CD4-positive, alpha-beta T cell treated with Interleukin-4 for 4 hours (primary cell): ENCODE data around the gene GRK4.
"Not testable (repeated sequence)": the region's sequence is repeated elsewhere in the genome, so short reads cannot be mapped to it uniquely, and the experiment has no call there.

Source experiments
- DNase-seq: peaks from one replicate; pipeline ENCODE4 v3.0.0-alpha.2; 2020

The GRK4 gene

GRCh38 chr4:2962614-2963174, 677 bp upstream of the GRK4 start:
- no peak for DNase-seq

DNA sequence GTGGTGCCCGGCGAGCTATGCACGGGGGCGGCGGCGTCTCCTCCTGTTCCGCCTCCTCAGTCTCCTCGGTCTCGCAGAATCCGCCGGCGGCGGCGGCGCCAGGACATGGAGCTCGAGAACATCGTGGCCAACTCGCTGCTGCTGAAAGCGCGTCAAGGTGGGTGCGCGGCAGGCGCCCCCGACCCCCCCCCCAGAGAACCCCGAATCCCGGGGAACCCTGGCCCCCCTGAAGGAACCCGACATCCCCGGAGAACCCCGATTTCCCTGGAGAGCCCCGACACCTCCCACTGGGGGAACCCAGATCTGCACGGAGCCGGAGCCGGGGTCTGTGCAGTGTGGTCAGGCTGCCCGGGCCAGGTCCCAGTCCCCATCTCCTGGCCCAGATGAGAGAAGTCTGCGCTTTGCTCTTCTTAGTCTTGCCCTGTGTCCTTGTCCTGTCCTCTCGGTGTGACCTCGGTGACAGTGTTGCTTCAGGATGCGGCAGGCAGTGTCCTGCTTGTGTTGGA, 648 bp downstream of the GRK4 start:
- no peak for DNase-seq

DNA sequence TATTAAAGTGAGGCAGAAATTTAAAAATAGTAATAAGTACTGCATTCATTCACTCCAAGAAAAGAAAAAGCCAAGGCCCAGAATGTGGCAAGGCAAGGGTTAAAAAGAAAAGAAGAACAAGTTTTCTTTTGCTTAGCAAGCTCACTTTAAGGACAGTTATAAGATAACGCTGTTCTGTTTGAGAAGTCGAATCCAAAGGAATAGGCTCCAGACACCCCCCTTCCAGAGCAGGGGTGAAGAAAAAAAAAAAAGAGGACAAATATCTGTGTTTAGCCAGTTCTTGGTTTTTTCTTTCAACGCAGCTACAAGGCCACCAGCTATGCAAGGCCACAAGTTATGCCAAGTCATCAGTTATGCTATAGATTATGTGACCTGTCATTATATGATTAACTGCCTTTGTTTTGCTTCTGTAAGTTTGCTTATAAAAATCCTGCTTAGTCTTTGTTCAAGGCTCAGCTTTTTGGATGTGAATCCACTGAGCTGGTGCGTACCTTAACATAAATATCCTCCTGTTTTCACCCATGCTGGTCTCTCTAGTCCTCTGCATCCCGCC, 1.4 kb downstream of the GRK4 start:
- no peak for DNase-seq

GRCh38 chr4:2965262-2965661, 1.9 kb downstream of the GRK4 start:
- DNase-seq = no peak

DNA sequence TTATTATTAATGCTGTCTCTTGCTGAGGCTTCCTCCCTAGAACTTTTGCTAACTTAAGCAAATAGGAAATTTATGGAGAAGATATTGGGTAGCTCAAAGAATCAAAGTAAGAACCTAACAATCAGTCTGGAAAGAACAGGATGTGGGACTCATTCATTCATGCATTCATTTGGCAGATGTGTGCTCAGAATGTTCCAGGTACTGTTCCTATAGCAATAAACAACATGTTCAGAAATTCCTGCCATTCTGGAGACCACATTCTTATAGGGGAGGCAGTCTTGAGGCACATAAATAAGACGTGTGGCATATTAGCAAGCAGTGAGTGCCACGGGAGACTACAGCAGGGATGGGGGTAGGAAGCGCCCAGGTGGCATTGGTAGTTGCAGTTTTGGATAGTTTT, 5.0 kb downstream of the GRK4 start:
- no peak for DNase-seq

DNA sequence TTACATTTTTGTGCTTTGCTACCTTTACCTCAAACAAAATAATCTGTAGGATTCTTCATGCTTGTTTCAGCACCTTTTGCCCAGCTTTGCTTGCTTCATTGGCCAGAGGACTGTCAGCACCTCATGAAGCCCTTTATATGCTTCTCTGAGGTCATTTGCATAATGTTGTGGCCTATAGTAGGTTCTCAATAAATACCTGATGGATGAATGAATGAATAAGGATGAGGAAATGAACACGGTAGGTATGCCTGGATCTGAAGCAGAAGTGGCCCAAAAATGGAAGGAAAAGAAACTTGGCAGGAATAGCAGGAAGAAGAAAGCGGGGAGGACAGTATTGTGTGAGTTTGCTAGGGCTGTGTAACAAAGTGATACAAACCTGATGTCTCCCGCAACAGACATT, 7.9 kb downstream of the GRK4 start:
- no peak for DNase-seq

DNA sequence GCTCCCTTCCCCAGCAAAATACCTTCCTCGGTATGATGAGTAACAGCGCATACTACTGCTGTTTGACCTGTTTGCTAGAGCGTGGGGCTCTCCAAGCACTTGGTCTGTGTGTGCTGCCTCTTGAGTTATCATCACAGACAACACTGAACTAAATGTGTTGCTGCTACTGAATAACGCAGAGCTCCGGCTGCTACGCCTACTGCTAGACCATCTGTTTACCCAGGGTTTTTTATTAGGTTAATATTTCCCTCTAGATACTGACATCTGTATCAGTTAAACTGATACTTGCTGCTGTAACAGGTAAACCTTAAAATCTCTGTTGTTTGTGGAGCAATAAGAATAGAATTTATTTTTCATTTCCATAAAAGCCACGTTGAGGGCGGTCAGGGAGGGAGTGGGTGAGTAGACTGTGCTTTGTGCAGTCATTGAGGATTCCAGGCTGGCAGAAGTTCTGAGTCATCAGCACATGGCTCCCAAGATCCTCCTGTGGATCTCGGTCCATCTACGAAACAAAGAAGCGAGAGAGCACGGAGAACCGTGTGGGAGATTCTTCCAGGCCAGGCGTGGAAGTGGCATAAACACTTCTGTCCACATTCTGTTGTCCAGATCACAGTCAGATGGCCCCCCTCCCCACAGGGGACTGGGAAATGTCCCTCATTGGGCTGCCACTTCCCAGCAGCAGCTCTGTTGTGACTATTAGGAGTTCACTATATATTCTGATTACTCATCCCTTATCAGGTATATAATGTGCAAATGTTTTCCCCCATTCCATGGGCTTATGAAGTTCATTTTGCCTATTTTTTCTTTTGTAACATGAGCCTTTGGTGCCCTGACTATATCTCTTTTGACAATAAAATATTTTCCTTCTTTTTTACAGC, 14.1 kb downstream of the GRK4 start:
- DNase-seq = no peak

GRCh38 chr4:2981256-2981819, 18.0 kb downstream of the GRK4 start:
- no peak for DNase-seq

- DNase-seq = no peak
Measured at GRCh38 chr4:2982012-2982411, 18.6 kb downstream of the GRK4 start.

GRCh38 chr4:2983715-2984114, 20.3 kb downstream of the GRK4 start:
- DNase-seq = not testable (repeated sequence)

GRCh38 chr4:2991243-2991642, 27.9 kb downstream of the GRK4 start:
- no peak for DNase-seq

GRCh38 chr4:2994917-2995316, 31.5 kb downstream of the GRK4 start:
- DNase-seq = no peak

DNA sequence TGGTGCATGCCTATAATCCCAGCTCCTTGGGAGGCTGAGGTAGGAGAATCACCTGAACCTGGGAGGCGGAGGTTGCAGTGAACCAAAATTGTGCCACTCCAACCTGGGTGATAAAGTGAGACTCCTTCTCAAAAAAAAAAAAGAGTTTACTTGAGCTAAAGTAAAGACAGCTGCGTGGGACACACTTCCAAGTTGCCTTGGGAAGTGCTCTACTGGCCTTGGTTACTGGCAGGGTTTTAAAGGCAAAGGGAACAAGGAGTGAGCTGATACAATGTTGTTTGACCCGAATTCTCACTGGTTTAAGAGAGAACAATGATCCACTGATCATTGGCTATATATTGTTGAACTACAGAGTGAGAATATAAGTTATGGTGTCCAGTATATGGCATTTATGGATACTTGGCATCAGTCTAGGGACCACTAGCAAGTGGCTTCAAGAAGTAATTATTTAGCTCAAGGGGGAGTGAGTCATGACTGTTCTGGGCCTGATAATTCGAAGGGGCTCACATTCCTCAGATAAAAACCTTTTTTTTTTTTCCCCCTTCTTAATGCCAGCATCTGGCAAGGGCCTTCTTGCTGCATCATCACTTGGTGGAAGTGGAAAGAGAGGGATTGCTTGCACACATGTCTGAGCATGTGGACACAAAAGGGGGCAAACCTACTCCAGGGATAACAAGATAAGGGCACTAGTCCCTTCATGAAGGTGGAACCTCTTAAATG, 32.3 kb downstream of the GRK4 start:
- no peak for DNase-seq

DNA sequence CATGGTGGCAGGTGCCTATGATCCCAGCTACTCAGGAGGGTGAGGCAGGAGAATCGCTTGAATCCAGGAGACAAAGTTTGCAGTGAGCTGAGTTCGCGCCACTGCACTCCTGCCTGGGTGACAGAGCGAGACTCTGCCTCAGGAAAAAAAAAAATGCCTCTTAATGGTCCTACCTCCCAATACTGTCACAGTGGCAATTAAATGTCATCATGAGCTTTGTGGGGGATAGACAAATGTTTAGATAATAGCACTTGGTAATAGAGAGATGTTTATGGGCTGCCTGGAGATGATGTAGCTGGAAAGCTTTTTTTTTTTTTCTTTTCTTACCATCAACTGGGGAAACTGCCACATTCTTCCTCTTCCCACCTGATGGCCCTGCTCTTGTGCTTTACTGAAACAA, 33.0 kb downstream of the GRK4 start:
- DNase-seq = no peak

- DNase-seq = no peak
Measured at GRCh38 chr4:3007724-3008123, 44.4 kb downstream of the GRK4 start.

DNA sequence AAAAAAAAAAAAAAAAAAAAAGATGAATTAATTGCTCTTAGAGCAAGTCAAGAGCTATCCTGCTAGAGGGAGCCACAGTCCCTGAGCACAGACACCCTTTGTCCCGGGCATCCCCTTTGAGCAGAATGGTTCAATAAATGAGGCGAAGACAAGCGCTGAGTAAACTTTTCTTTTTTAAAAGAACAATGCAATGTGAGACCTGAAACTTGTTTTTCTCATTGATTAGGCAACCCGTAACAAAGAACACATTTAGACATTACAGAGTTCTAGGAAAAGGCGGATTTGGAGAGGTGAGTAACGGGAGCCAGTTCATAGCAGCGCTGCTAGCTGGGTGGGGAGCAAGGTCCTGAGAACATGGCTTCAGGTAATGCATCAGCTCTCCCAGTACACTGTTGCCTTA, 46.1 kb downstream of the GRK4 start:
- DNase-seq = peak; percentile 11

DNA sequence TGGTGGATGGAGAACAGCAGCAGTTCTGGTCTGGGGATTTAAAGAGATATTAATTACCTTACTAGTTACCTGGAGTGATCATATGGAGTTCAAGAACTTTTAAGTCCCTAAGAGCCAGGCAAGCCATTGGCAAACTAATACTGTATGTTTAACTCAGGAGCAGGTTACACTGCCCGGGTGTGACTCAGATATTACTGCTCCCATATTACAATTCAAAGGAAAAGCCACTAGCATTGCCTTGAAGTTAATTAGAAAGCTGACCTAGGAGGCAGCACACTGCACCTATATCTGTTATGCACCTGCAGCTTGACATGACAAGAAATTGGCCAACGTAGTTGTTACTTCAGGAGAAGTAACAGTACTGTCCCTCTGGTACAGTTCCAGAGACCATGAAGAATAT, 47.2 kb downstream of the GRK4 start:
- no peak for DNase-seq

DNA sequence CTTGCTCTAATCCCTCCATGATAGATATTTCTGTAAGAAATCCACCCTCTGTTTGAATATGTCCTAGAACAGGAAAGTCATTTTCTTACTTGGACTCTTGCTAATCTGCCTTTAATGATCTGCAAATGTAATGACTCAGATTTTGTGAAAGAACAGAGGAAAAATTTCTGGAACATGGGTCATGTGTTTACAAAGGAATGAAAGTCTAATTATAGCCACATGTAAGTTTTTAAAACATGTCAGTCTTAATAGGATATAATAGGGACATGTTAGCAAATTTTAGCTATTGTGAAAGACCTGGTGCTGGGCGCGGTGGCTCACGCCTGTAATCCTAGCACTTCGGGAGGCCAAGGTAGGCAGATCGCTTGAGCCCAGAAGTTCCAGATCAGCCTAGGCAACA, 47.6 kb downstream of the GRK4 start:
- no peak for DNase-seq

DNA sequence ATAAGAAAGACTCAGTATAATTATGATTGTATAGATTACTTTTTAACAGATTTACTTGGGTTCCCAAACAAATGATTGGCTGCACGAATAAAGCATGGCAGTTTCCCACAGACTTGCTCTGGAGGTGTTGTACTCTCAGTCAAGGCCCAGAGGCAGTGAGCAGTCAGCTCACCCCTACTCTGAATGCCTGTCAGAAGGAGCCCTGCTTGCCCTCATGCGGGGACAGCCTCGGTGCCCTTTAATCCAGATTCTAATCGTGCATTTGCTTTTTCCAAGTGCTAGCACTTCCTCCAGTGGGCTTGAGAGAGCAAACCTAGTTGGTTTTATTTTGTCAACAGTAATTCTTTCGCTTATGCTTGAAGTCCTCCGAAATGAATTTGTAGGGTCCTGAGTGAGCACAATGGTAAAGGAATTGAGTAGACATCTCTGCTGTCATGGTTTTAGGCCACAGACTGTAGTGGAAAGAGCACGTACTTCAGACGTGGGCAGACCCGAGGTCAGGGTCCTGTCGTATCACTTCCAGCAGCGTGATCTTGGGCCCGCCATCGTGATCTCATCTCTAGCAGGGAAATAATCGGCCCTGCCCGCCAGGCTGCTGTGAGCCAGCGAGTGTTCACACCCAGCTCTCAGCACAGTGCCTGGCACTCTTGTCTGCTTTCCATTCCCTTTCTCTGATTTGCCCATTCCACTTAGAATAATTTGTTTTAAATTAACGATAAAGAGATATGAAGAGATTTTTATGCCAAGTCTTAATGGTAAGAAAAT, 48.3 kb downstream of the GRK4 start:
- DNase-seq = no peak

GRCh38 chr4:3013323-3013722, 50.0 kb downstream of the GRK4 start:
- no peak for DNase-seq

GRCh38 chr4:3013839-3014350, 50.5 kb downstream of the GRK4 start:
- DNase-seq = no peak

DNA sequence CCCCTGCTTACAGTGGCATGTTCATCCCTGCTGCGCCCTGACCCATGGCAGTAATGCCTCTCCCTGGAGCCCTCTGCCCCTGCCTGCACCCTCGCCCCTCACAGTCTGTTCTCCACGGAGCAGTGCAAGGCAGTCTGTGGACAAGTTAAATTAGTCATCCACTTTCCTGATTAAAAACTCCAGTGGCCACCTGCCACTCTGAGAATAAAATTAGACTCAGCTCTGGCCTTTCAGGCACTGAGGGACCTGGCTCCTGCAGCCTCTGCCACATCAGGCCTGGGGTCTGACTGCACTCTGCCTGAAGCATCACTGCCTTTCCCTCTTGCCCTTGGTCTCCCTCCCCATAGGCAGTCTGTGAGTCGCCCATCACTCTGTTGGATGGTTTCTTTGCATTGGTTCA, 53.6 kb downstream of the GRK4 start:
- no peak for DNase-seq
